HEK293 (cell line): Measurements from ENCODE around the gene CDHR1.

Experiments
- CTCF ChIA-PET: fragments of 350-600 bp; formaldehyde crosslinking; extraction: SDS; loops from one replicate; lab custom pipeline; 2021; ENCODE audit warnings: antibody characterized with exemption; lab: Yijun Ruan, JAX
- POLR2A ChIA-PET: fragments of 300-600 bp; formaldehyde crosslinking; extraction: SDS; loops from one replicate; lab custom pipeline; 2020; ENCODE audit warnings: antibody characterized with exemption, inconsistent platforms; lab: Yijun Ruan, JAX
- H3K27ac ChIP-seq: fragments of 200-500 bp; sonication (Bioruptor generic); 2 replicates; pipeline ENCODE4 v1.5.1; 2014; ENCODE audit warnings: low read depth, low read length, control low read depth, inconsistent platforms; ENCODE audit errors: extremely low read depth
- H3K36me3 ChIP-seq, 2 experiments: fragments of 200-500 bp in 1 of 2; sonication (Bioruptor generic) in 1 of 2; 1 replicate in 1 of 2; 2 replicates in 1 of 2; pipeline ENCODE4 v1.5.1; 2014 to 2017; ENCODE audit warnings: inconsistent platforms in 2 of 2, low read length in 2 of 2; ENCODE audit not compliant: control insufficient read depth in 2 of 2, insufficient read depth in 1 of 2
- H3K4me1 ChIP-seq: fragments of 200-500 bp; sonication (Bioruptor generic); 2 replicates; pipeline ENCODE4 v1.5.1; 2014; ENCODE audit warnings: mild to moderate bottlenecking, low read length, inconsistent platforms; ENCODE audit not compliant: control insufficient read depth, insufficient read depth
- H3K4me3 ChIP-seq: 2 replicates; pipeline ENCODE4 v1.5.1; 2011; ENCODE audit warnings: low read depth, mild to moderate bottlenecking, control low read depth, low read length, moderate library complexity
- H3K9me3 ChIP-seq: fragments of 200-500 bp; sonication (Bioruptor generic); 2 replicates; pipeline ENCODE4 v1.5.1; 2014; ENCODE audit warnings: low read depth, low read length, inconsistent platforms; ENCODE audit not compliant: control insufficient read depth, insufficient read depth
- KLF1 ChIP-seq: fragments of 450-650 bp; formaldehyde crosslinking; IDR thresholded peaks from 2 replicates; pipeline ENCODE4 v1.5.1; 2016; ENCODE audit warnings: missing biosample characterization, missing genetic modification characterization
- MEIS1 ChIP-seq: sonication (generic); formaldehyde crosslinking; IDR thresholded peaks from 2 replicates; pipeline ENCODE4 v1.8.1; 2022; ENCODE audit warnings: missing genetic modification reagents, mild to moderate bottlenecking, borderline replicate concordance
- MYNN ChIP-seq: fragments of 450-650 bp; formaldehyde crosslinking; IDR thresholded peaks from 2 replicates; pipeline ENCODE4 v1.5.1; 2016; ENCODE audit warnings: missing biosample characterization, missing genetic modification characterization, borderline replicate concordance
- TCF7L2 ChIP-seq: IDR thresholded peaks from 2 replicates; pipeline ENCODE4 v1.6.1; 2011; ENCODE audit warnings: low read depth, mild to moderate bottlenecking, inconsistent platforms, low read length, moderate library complexity, borderline replicate concordance
- ZBTB17 ChIP-seq: fragments of 450-650 bp; formaldehyde crosslinking; IDR thresholded peaks from 2 replicates; pipeline ENCODE4 v1.5.1; 2016; ENCODE audit warnings: missing biosample characterization, missing genetic modification characterization
- ZNF23 ChIP-seq: fragments of 450-650 bp; formaldehyde crosslinking; IDR thresholded peaks from 2 replicates; pipeline ENCODE4 v1.5.1; 2016; ENCODE audit warnings: missing biosample characterization, missing genetic modification characterization, borderline replicate concordance
- ZNF311 ChIP-seq: fragments of 450-650 bp; formaldehyde crosslinking; IDR thresholded peaks from 2 replicates; pipeline ENCODE4 v1.5.1; 2017; ENCODE audit warnings: missing biosample characterization, missing genetic modification characterization, borderline replicate concordance
- ZNF529 ChIP-seq: fragments of 450-650 bp; formaldehyde crosslinking; IDR thresholded peaks from 2 replicates; pipeline ENCODE4 v1.5.1; 2017; ENCODE audit warnings: missing genetic modification characterization, missing biosample characterization; ENCODE audit not compliant: insufficient replicate concordance
- ZNF548 ChIP-seq: fragments of 450-650 bp; formaldehyde crosslinking; IDR thresholded peaks from 2 replicates; pipeline ENCODE4 v1.5.1; 2016; ENCODE audit warnings: missing biosample characterization, missing genetic modification characterization
- ZNF654 ChIP-seq: fragments of 450-650 bp; formaldehyde crosslinking; IDR thresholded peaks from 2 replicates; pipeline ENCODE4 v1.5.1; 2016; ENCODE audit warnings: low read depth, missing biosample characterization, missing genetic modification characterization
- TF ChIP-seq, protein P1 (sequence below): fragments of 450-650 bp; formaldehyde crosslinking; IDR thresholded peaks from 2 replicates; pipeline ENCODE4 v1.5.1; 2017; ENCODE audit warnings: missing biosample characterization, missing genetic modification characterization
- TF ChIP-seq, protein P2 (sequence below): IDR thresholded peaks from 2 replicates; pipeline ENCODE4 v1.6.1; 2011; ENCODE audit warnings: mild to moderate bottlenecking, low read depth, low read length, borderline replicate concordance
- TF ChIP-seq, protein P3 (sequence below): fragments of 450-650 bp; formaldehyde crosslinking; IDR thresholded peaks from 2 replicates; pipeline ENCODE4 v1.5.1; 2016; ENCODE audit warnings: missing biosample characterization, missing genetic modification characterization, borderline replicate concordance
- TF ChIP-seq, protein P4 (sequence below): fragments of 450-650 bp; formaldehyde crosslinking; IDR thresholded peaks from 2 replicates; pipeline ENCODE4 v1.5.1; 2016; ENCODE audit warnings: missing biosample characterization, missing genetic modification characterization
- TF ChIP-seq, protein P5 (sequence below): fragments of 450-650 bp; formaldehyde crosslinking; IDR thresholded peaks from 2 replicates; pipeline ENCODE4 v1.5.1; 2016; ENCODE audit warnings: missing biosample characterization, missing genetic modification characterization

The CDHR1 gene

DNA sequence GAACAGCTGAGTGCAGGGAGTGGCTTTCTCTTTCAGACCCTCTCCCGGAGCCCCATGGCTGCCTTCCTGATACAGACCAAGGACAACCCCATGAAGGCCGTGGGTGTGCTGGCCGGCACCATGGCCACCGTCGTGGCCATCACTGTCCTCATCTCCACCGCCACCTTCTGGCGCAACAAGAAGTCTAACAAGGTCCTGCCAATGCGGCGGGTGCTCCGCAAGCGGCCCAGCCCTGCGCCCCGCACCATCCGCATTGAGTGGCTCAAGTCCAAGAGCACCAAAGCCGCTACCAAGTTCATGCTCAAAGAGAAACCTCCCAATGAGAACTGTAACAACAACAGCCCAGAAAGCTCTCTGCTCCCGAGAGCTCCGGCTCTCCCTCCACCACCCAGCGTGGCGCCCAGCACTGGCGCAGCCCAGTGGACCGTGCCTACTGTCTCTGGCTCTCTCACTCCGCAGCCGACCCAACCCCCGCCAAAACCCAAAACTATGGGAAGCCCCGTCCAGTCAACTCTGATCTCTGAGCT, 19.8 kb downstream of the CDHR1 start (continued):
- TF ChIP-seq MYNN (tag by site-specific recombination) = no peak
- TF ChIP-seq, protein P1, sequence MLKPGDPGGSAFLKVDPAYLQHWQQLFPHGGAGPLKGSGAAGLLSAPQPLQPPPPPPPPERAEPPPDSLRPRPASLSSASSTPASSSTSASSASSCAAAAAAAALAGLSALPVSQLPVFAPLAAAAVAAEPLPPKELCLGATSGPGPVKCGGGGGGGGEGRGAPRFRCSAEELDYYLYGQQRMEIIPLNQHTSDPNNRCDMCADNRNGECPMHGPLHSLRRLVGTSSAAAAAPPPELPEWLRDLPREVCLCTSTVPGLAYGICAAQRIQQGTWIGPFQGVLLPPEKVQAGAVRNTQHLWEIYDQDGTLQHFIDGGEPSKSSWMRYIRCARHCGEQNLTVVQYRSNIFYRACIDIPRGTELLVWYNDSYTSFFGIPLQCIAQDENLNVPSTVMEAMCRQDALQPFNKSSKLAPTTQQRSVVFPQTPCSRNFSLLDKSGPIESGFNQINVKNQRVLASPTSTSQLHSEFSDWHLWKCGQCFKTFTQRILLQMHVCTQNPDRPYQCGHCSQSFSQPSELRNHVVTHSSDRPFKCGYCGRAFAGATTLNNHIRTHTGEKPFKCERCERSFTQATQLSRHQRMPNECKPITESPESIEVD (tag by site-specific recombination) = no peak
- TF ChIP-seq, protein P2, sequence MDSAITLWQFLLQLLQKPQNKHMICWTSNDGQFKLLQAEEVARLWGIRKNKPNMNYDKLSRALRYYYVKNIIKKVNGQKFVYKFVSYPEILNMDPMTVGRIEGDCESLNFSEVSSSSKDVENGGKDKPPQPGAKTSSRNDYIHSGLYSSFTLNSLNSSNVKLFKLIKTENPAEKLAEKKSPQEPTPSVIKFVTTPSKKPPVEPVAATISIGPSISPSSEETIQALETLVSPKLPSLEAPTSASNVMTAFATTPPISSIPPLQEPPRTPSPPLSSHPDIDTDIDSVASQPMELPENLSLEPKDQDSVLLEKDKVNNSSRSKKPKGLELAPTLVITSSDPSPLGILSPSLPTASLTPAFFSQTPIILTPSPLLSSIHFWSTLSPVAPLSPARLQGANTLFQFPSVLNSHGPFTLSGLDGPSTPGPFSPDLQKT = no peak
- TF ChIP-seq ZNF529 (tag by site-specific recombination) = no peak
- no peak for TF ChIP-seq ZNF548 (tag by site-specific recombination)
- TF ChIP-seq TCF7L2 = no peak

DNA sequence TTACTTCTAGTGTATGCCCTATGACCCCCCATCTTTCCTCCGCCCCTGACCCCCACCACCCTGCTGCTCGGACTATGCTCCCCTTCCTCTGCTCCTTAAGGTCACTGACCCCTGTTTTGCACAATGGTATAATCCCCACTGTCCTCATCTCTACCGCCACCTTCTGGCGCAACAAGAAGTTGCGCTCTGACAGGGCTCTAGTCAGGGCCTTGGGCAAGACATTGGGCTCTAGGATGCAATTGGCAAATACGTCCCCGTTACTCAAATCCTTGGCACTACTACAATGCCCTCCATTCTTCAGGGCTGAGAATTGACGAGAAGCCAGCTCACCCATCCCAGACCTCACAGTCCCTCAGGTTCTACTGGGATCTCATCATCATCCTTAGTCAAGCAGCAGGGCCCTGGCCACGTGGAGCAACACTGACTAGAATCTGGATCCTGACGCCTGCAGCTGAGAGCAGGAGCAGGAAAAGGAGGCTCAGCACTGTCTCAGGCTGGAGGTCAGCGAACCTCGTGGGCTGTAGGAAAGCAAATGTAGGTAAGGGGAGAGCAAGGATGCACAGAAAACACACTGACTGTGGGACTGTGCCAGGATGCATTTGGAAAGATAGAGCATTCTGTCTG, 20.4 kb downstream of the CDHR1 start:
- H3K4me1 ChIP-seq = no peaks in the 10 kb centered on the region
- TF ChIP-seq, protein P3, sequence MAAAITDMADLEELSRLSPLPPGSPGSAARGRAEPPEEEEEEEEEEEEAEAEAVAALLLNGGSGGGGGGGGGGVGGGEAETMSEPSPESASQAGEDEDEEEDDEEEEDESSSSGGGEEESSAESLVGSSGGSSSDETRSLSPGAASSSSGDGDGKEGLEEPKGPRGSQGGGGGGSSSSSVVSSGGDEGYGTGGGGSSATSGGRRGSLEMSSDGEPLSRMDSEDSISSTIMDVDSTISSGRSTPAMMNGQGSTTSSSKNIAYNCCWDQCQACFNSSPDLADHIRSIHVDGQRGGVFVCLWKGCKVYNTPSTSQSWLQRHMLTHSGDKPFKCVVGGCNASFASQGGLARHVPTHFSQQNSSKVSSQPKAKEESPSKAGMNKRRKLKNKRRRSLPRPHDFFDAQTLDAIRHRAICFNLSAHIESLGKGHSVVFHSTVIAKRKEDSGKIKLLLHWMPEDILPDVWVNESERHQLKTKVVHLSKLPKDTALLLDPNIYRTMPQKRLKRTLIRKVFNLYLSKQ = no peak
- TF ChIP-seq ZNF23 (tag by site-specific recombination) = no peak
- TF ChIP-seq, protein P4, sequence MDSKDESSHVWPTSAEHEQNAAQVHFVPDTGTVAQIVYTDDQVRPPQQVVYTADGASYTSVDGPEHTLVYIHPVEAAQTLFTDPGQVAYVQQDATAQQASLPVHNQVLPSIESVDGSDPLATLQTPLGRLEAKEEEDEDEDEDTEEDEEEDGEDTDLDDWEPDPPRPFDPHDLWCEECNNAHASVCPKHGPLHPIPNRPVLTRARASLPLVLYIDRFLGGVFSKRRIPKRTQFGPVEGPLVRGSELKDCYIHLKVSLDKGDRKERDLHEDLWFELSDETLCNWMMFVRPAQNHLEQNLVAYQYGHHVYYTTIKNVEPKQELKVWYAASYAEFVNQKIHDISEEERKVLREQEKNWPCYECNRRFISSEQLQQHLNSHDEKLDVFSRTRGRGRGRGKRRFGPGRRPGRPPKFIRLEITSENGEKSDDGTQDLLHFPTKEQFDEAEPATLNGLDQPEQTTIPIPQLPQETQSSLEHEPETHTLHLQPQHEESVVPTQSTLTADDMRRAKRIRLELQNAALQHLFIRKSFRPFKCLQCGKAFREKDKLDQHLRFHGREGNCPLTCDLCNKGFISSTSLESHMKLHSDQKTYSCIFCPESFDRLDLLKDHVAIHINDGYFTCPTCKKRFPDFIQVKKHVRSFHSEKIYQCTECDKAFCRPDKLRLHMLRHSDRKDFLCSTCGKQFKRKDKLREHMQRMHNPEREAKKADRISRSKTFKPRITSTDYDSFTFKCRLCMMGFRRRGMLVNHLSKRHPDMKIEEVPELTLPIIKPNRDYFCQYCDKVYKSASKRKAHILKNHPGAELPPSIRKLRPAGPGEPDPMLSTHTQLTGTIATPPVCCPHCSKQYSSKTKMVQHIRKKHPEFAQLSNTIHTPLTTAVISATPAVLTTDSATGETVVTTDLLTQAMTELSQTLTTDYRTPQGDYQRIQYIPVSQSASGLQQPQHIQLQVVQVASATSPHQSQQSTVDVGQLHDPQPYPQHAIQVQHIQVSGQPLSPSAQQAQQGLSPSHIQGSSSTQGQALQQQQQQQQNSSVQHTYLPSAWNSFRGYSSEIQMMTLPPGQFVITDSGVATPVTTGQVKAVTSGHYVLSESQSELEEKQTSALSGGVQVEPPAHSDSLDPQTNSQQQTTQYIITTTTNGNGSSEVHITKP = peak; percentile 39; the same call in 1 of the 2 replicates
- no peak for TF ChIP-seq ZNF311
- TF ChIP-seq, protein P5, sequence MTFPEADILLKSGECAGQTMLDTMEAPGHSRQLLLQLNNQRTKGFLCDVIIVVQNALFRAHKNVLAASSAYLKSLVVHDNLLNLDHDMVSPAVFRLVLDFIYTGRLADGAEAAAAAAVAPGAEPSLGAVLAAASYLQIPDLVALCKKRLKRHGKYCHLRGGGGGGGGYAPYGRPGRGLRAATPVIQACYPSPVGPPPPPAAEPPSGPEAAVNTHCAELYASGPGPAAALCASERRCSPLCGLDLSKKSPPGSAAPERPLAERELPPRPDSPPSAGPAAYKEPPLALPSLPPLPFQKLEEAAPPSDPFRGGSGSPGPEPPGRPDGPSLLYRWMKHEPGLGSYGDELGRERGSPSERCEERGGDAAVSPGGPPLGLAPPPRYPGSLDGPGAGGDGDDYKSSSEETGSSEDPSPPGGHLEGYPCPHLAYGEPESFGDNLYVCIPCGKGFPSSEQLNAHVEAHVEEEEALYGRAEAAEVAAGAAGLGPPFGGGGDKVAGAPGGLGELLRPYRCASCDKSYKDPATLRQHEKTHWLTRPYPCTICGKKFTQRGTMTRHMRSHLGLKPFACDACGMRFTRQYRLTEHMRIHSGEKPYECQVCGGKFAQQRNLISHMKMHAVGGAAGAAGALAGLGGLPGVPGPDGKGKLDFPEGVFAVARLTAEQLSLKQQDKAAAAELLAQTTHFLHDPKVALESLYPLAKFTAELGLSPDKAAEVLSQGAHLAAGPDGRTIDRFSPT = no peak
- TF ChIP-seq ZBTB17 (tag by site-specific recombination) = no peak
- no peak for TF ChIP-seq MEIS1 (CRISPR knock-in tag)
- TF ChIP-seq KLF1 (tag by site-specific recombination) = no peak
- peak; percentile 17; the same call in 1 of the 2 replicates for TF ChIP-seq ZNF654 (tag by site-specific recombination)
- TF ChIP-seq, all 188 proteins: peak for 2
- CTCF ChIA-PET = interaction anchor here (0.6 to 1.8 kb wide), 10 partner anchors 13 to 1580 kb away, joined by 3 to 6 read pairs (median 4); no protein-coding TSS in a partner anchor
- POLR2A ChIA-PET = no interaction called here
- Histone ChIP-seq H3K27ac (no peak overlapping the region), H3K4me3 (no peak overlapping the region), H3K9me3 (no peaks in the 10 kb centered on the region), H3K36me3 (no peaks in the 10 kb centered on the region)
